ENCODE data around the gene SNAP47. TPM values are rescaled to one million over a fixed set of nuclear protein-coding genes. Genes with fewer than 3 reads are reported as not detected.

Gene SNAP47
- polyA plus RNA-seq, 1 donor from 2014 or later, result 56.0 TPM

DNA sequence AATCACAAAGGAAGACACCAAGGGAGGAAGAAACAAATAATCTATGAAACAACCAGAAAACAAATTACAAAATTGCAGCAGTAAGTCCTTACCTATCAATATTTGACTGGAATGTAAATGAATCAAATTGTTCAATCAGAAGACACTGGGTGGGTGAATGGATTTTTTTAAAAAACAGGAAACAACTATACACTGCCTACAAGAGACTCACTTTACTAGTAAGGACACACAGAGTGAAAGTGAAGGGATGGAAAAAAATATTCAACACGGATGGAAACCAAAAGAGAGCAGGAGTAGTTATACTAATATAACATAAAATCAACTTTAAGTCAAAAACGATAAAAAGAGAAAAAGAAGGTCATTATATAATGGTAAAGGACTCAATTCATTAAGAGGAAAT, 73.8 kb downstream of the SNAP47 start:
- Histone ChIP-seq H3K4me3 (ENCODE audit: low read length) (no peak overlapping the region), H3K27me3 (ENCODE audit: insufficient read depth, low read depth, low read length) (no peaks in the 10 kb centered on the region), H3K9ac (ENCODE audit: low read length) (no peak overlapping the region), H4K20me1 (ENCODE audit: insufficient read depth) (no peaks in the 10 kb centered on the region), H3K27ac (ENCODE audit: low read length) (no peak overlapping the region), H3K9me2 (ENCODE audit: insufficient read depth, low read length) (no peaks in the 10 kb centered on the region), H3K36me3 (ENCODE audit: insufficient read depth, low read length) (no peaks in the 10 kb centered on the region), H3K4me2 (ENCODE audit: low read length) (no peak overlapping the region), H2AFZ (ENCODE audit: low read depth, low read length) (no peak overlapping the region), H3F3A (ENCODE audit: insufficient read depth, low read length, poor library complexity, severe bottlenecking) (no peaks in the 10 kb centered on the region), H3K9me3 (ENCODE audit: low read length) (peaks cover 4% of the 10 kb centered on the region), H3K79me2 (replicated peaks; ENCODE audit: insufficient read depth, low read length) (no peaks in the 10 kb centered on the region)
- TF ChIP-seq TAF1 (IDR thresholded peaks at IDR 0.05; ENCODE audit: low read depth) (no peak), EP300 (conservative IDR thresholded peaks at IDR 0.05; ENCODE audit: poor library complexity, severe bottlenecking) (no peak), EZH2 (IDR thresholded peaks at IDR 0.05; ENCODE audit: borderline replicate concordance, insufficient read depth, low read length, poor library complexity, severe bottlenecking) (no peak), RAD21 (conservative IDR thresholded peaks at IDR 0.05) (no peak), POLR2AphosphoS5 (IDR thresholded peaks at IDR 0.05) (no peak), SMC3 (conservative IDR thresholded peaks at IDR 0.05; ENCODE audit: poor library complexity) (no peak), MXI1 (conservative IDR thresholded peaks at IDR 0.05; ENCODE audit: poor library complexity, severe bottlenecking) (no peak)
- TF ChIP-seq, protein P1, sequence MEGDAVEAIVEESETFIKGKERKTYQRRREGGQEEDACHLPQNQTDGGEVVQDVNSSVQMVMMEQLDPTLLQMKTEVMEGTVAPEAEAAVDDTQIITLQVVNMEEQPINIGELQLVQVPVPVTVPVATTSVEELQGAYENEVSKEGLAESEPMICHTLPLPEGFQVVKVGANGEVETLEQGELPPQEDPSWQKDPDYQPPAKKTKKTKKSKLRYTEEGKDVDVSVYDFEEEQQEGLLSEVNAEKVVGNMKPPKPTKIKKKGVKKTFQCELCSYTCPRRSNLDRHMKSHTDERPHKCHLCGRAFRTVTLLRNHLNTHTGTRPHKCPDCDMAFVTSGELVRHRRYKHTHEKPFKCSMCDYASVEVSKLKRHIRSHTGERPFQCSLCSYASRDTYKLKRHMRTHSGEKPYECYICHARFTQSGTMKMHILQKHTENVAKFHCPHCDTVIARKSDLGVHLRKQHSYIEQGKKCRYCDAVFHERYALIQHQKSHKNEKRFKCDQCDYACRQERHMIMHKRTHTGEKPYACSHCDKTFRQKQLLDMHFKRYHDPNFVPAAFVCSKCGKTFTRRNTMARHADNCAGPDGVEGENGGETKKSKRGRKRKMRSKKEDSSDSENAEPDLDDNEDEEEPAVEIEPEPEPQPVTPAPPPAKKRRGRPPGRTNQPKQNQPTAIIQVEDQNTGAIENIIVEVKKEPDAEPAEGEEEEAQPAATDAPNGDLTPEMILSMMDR (IDR thresholded peaks at IDR 0.05; ENCODE audit: poor library complexity, severe bottlenecking), result no peak
- TF ChIP-seq, protein P2, sequence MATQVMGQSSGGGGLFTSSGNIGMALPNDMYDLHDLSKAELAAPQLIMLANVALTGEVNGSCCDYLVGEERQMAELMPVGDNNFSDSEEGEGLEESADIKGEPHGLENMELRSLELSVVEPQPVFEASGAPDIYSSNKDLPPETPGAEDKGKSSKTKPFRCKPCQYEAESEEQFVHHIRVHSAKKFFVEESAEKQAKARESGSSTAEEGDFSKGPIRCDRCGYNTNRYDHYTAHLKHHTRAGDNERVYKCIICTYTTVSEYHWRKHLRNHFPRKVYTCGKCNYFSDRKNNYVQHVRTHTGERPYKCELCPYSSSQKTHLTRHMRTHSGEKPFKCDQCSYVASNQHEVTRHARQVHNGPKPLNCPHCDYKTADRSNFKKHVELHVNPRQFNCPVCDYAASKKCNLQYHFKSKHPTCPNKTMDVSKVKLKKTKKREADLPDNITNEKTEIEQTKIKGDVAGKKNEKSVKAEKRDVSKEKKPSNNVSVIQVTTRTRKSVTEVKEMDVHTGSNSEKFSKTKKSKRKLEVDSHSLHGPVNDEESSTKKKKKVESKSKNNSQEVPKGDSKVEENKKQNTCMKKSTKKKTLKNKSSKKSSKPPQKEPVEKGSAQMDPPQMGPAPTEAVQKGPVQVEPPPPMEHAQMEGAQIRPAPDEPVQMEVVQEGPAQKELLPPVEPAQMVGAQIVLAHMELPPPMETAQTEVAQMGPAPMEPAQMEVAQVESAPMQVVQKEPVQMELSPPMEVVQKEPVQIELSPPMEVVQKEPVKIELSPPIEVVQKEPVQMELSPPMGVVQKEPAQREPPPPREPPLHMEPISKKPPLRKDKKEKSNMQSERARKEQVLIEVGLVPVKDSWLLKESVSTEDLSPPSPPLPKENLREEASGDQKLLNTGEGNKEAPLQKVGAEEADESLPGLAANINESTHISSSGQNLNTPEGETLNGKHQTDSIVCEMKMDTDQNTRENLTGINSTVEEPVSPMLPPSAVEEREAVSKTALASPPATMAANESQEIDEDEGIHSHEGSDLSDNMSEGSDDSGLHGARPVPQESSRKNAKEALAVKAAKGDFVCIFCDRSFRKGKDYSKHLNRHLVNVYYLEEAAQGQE (IDR thresholded peaks at IDR 0.05; ENCODE audit: borderline replicate concordance), result no peak

DNA sequence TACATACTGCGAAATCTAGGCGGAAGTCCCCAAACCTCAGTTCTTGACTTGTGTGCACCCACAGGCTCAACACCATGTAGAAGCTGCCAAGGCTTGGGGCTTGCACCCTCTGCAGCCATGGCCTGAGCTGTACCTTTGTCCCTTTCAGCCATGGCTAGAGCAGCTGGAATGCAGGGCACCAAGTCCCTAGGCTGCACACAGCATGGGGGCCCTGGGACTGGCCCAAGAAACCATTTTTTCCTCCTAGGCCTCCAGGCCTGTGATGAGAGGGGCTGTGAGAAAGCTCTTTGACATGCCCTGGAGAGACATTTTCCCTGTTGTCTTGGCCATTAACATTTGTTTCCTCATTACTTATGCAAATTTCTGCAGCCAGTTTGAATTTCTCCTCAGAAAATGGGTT, 78.7 kb downstream of the SNAP47 start:
- H4K20me1 ChIP-seq (ENCODE audit: insufficient read depth), result no peaks in the 10 kb centered on the region
- H3K9ac ChIP-seq (ENCODE audit: low read length), result no peak overlapping the region
- no peaks in the 10 kb centered on the region for H3K9me2 ChIP-seq (ENCODE audit: insufficient read depth, low read length)
- H3K27me3 ChIP-seq (ENCODE audit: insufficient read depth, low read depth, low read length), result no peaks in the 10 kb centered on the region
- H3K79me2 ChIP-seq (replicated peaks; ENCODE audit: insufficient read depth, low read length), result no peaks in the 10 kb centered on the region
- no peaks in the 10 kb centered on the region for H3K36me3 ChIP-seq (ENCODE audit: insufficient read depth, low read length)
- H3K4me2 ChIP-seq (ENCODE audit: low read length), result no peak overlapping the region
- peaks cover 4% of the 10 kb centered on the region for H3K9me3 ChIP-seq (ENCODE audit: low read length)
- no peak overlapping the region for H3K27ac ChIP-seq (ENCODE audit: low read length)
- no peak for TF ChIP-seq TAF1 (IDR thresholded peaks at IDR 0.05; ENCODE audit: low read depth)
- TF ChIP-seq, protein P1 (IDR thresholded peaks at IDR 0.05; ENCODE audit: poor library complexity, severe bottlenecking), result no peak
- TF ChIP-seq RAD21 (conservative IDR thresholded peaks at IDR 0.05), result no peak
- no peak for TF ChIP-seq EZH2 (IDR thresholded peaks at IDR 0.05; ENCODE audit: borderline replicate concordance, insufficient read depth, low read length, poor library complexity, severe bottlenecking)
- TF ChIP-seq, protein P2 (IDR thresholded peaks at IDR 0.05; ENCODE audit: borderline replicate concordance), result no peak
- no peak for TF ChIP-seq MXI1 (conservative IDR thresholded peaks at IDR 0.05; ENCODE audit: poor library complexity, severe bottlenecking)
- no peak for TF ChIP-seq POLR2AphosphoS5 (IDR thresholded peaks at IDR 0.05)
- TF ChIP-seq SMC3 (conservative IDR thresholded peaks at IDR 0.05; ENCODE audit: poor library complexity), result no peak
- TF ChIP-seq EP300 (conservative IDR thresholded peaks at IDR 0.05; ENCODE audit: poor library complexity, severe bottlenecking), result no peak
- no peak overlapping the region for H3K4me3 ChIP-seq (ENCODE audit: low read length)
- no peak overlapping the region for H2AFZ ChIP-seq (ENCODE audit: low read depth, low read length)
- no peaks in the 10 kb centered on the region for H3F3A ChIP-seq (ENCODE audit: insufficient read depth, low read length, poor library complexity, severe bottlenecking)
